Astrocyte (in vitro differentiated cells and primary cell): ENCODE measurements around the gene SLFN14. TPM values are rescaled to one million over a fixed set of nuclear protein-coding genes. Genes with fewer than 3 reads are reported as not detected.

Source experiments
- DNase-seq: peaks from one replicate; pipeline ENCODE4 v3.0.0-alpha.2; 2010; ENCODE audit warnings: low read depth
- FAIRE-seq: peaks from 2 replicates; lab custom pipeline; 2011; peaks lifted over from hg19 to GRCh38; lab: Jason Lieb, UNC
- H2AFZ ChIP-seq: 2 replicates; pipeline ENCODE4 v1.6.0; 2012; ENCODE audit warnings: low read depth, low read length, inconsistent platforms
- H3K27ac ChIP-seq: 2 replicates; pipeline ENCODE4 v1.5.1; 2011; ENCODE audit warnings: low read depth, low read length, inconsistent platforms
- H3K27me3 ChIP-seq: 2 replicates; pipeline ENCODE4 v1.6.0; 2011; ENCODE audit warnings: low read length, inconsistent platforms; ENCODE audit not compliant: insufficient read depth
- H3K36me3 ChIP-seq: 2 replicates; pipeline ENCODE4 v1.5.1; 2011; ENCODE audit warnings: low read length, inconsistent platforms; ENCODE audit not compliant: insufficient read depth
- H3K4me1 ChIP-seq: 2 replicates; pipeline ENCODE4 v1.5.1; 2011; ENCODE audit warnings: low read length, inconsistent platforms; ENCODE audit not compliant: insufficient read depth
- H3K4me2 ChIP-seq: 2 replicates; pipeline ENCODE4 v1.6.0; 2012; ENCODE audit warnings: low read length, inconsistent platforms
- H3K4me3 ChIP-seq: 2 replicates; pipeline ENCODE4 v1.5.1; 2011; ENCODE audit warnings: low read depth, mild to moderate bottlenecking, low read length, inconsistent platforms; ENCODE audit not compliant: insufficient read depth
- H3K79me2 ChIP-seq: 2 replicates; pipeline ENCODE4 v1.6.0; 2012; ENCODE audit warnings: mild to moderate bottlenecking, low read length, inconsistent platforms; ENCODE audit not compliant: insufficient read depth
- H3K9ac ChIP-seq: 2 replicates; pipeline ENCODE4 v1.6.0; 2012; ENCODE audit warnings: mild to moderate bottlenecking, low read length, inconsistent platforms
- H3K9me3 ChIP-seq: 2 replicates; pipeline ENCODE4 v1.5.1; 2012; ENCODE audit warnings: low read depth, mild to moderate bottlenecking, low read length, inconsistent platforms; ENCODE audit not compliant: insufficient read depth
- H4K20me1 ChIP-seq: 2 replicates; pipeline ENCODE4 v1.6.0; 2012; ENCODE audit warnings: low read length, inconsistent platforms; ENCODE audit not compliant: insufficient read depth
- H3K27ac Mint-ChIP-seq: one replicate; pipeline ENCODE4 v1.8.0; 2021; ENCODE audit warnings: mild to moderate bottlenecking, mixed read lengths; ENCODE audit not compliant: unreplicated experiment
- H3K27me3 Mint-ChIP-seq: one replicate; pipeline ENCODE4 v1.8.0; 2021; ENCODE audit warnings: low read depth, mixed read lengths; ENCODE audit not compliant: unreplicated experiment
- H3K36me3 Mint-ChIP-seq: one replicate; pipeline ENCODE4 v1.8.0; 2021; ENCODE audit warnings: low read depth, mixed read lengths; ENCODE audit not compliant: unreplicated experiment
- H3K4me1 Mint-ChIP-seq: one replicate; pipeline ENCODE4 v1.8.0; 2021; ENCODE audit warnings: low read depth, mixed read lengths; ENCODE audit not compliant: unreplicated experiment
- H3K4me3 Mint-ChIP-seq: one replicate; pipeline ENCODE4 v1.8.0; 2021; ENCODE audit warnings: mild to moderate bottlenecking, moderate library complexity, mixed read lengths; ENCODE audit not compliant: unreplicated experiment
- H3K9me3 Mint-ChIP-seq: one replicate; pipeline ENCODE4 v1.8.0; 2021; ENCODE audit warnings: mild to moderate bottlenecking, mixed read lengths; ENCODE audit not compliant: unreplicated experiment
- EZH2 ChIP-seq: IDR thresholded peaks from 2 replicates; pipeline ENCODE4 v1.6.1; 2012; ENCODE audit warnings: mild to moderate bottlenecking, low read length, inconsistent platforms; ENCODE audit not compliant: insufficient read depth
- total RNA-seq: library from RNA; stranded (reverse); gene quantifications from 2 replicates; pipeline ENCODE4 v1.2.1, GENCODE V29; 2021
- TF ChIP-seq, protein P1 (sequence below): IDR thresholded peaks from 2 replicates; pipeline ENCODE4 v1.5.1; 2011; ENCODE audit warnings: low read depth, mild to moderate bottlenecking, inconsistent platforms, low read length, moderate library complexity; ENCODE audit not compliant: insufficient read depth

The SLFN14 gene
- total RNA-seq, 1 donor from 2014 or later, result not detected

GRCh38 chr17:35605678-35606077 lies 45.1 kb upstream of the SLFN14 start:
- H3K27me3 Mint-ChIP-seq, result no peaks in the 10 kb centered on the region
- H3K27me3 ChIP-seq, result no peaks in the 10 kb centered on the region
- H3K9me3 Mint-ChIP-seq, result no peaks in the 10 kb centered on the region
- H3K4me1 Mint-ChIP-seq, result peaks cover 4% of the 10 kb centered on the region
- no peak overlapping the region for H3K27ac Mint-ChIP-seq
- H3K79me2 ChIP-seq, result peaks cover 16% of the 10 kb centered on the region
- H3K36me3 Mint-ChIP-seq, result peaks cover 16% of the 10 kb centered on the region
- H3K36me3 ChIP-seq, result peaks cover 43% of the 10 kb centered on the region
- H2AFZ ChIP-seq, result no peak overlapping the region
- H3K4me3 ChIP-seq, result no peak overlapping the region
- H3K4me3 Mint-ChIP-seq, result no peak overlapping the region
- H3K4me1 ChIP-seq, result peaks cover 4% of the 10 kb centered on the region
- H3K4me2 ChIP-seq, result peak overlapping the region; percentile 16
- no peak overlapping the region for H3K9ac ChIP-seq
- no peak overlapping the region for H3K27ac ChIP-seq
- H3K9me3 ChIP-seq, result no peaks in the 10 kb centered on the region
- TF ChIP-seq, protein P1, sequence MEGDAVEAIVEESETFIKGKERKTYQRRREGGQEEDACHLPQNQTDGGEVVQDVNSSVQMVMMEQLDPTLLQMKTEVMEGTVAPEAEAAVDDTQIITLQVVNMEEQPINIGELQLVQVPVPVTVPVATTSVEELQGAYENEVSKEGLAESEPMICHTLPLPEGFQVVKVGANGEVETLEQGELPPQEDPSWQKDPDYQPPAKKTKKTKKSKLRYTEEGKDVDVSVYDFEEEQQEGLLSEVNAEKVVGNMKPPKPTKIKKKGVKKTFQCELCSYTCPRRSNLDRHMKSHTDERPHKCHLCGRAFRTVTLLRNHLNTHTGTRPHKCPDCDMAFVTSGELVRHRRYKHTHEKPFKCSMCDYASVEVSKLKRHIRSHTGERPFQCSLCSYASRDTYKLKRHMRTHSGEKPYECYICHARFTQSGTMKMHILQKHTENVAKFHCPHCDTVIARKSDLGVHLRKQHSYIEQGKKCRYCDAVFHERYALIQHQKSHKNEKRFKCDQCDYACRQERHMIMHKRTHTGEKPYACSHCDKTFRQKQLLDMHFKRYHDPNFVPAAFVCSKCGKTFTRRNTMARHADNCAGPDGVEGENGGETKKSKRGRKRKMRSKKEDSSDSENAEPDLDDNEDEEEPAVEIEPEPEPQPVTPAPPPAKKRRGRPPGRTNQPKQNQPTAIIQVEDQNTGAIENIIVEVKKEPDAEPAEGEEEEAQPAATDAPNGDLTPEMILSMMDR, result no peak
- TF ChIP-seq EZH2, result no peak
- DNase-seq (peak; percentile 36), FAIRE-seq (peak; percentile 17)
- peaks cover 17% of the 10 kb centered on the region for H4K20me1 ChIP-seq

GRCh38 chr17:35603674-35604073 lies 43.1 kb upstream of the SLFN14 start:
- Mint-ChIP-seq H3K4me3 (no peak overlapping the region), H3K27me3 (no peaks in the 10 kb centered on the region), H3K4me1 (peaks cover 4% of the 10 kb centered on the region), H3K36me3 (peaks cover 16% of the 10 kb centered on the region), H3K27ac (no peak overlapping the region), H3K9me3 (no peaks in the 10 kb centered on the region)
- Histone ChIP-seq H3K9ac (no peak overlapping the region), H3K36me3 (peaks cover 44% of the 10 kb centered on the region), H3K27me3 (no peaks in the 10 kb centered on the region), H3K4me2 (no peak overlapping the region), H2AFZ (no peak overlapping the region), H3K27ac (no peak overlapping the region), H3K4me1 (peaks cover 4% of the 10 kb centered on the region), H3K4me3 (no peak overlapping the region), H3K9me3 (no peaks in the 10 kb centered on the region), H4K20me1 (peaks cover 16% of the 10 kb centered on the region), H3K79me2 (peaks cover 23% of the 10 kb centered on the region)
- TF ChIP-seq, protein P1, result no peak
- TF ChIP-seq EZH2, result no peak
- FAIRE-seq, result no peak
- DNase-seq, result no peak

- no peak overlapping the region for H3K27ac Mint-ChIP-seq
- H3K4me3 Mint-ChIP-seq, result no peak overlapping the region
- Histone ChIP-seq H4K20me1 (peaks cover 54% of the 10 kb centered on the region), H2AFZ (no peak overlapping the region), H3K4me3 (no peak overlapping the region), H3K27me3 (no peaks in the 10 kb centered on the region), H3K79me2 (peaks cover 75% of the 10 kb centered on the region), H3K36me3 (peaks cover 37% of the 10 kb centered on the region), H3K9me3 (no peaks in the 10 kb centered on the region), H3K9ac (no peak overlapping the region), H3K4me1 (no peaks in the 10 kb centered on the region), H3K27ac (no peak overlapping the region), H3K4me2 (no peak overlapping the region)
- TF ChIP-seq, protein P1, result no peak
- no peak for TF ChIP-seq EZH2
- H3K4me1 Mint-ChIP-seq, result no peaks in the 10 kb centered on the region
- DNase-seq (no peak), FAIRE-seq (no peak)
- H3K9me3 Mint-ChIP-seq, result no peaks in the 10 kb centered on the region
- H3K27me3 Mint-ChIP-seq, result no peaks in the 10 kb centered on the region
- H3K36me3 Mint-ChIP-seq, result peaks cover 9% of the 10 kb centered on the region
Measured at GRCh38 chr17:35597604-35598003, 37.0 kb upstream of the SLFN14 start.
